GM12872 (cell line): ENCODE data around the gene SLC49A3.

Source experiments
- TF ChIP-seq, protein P1 (sequence below): IDR thresholded peaks from 3 replicates; pipeline ENCODE4 v1.5.1; 2011; ENCODE audit warnings: low read depth, mild to moderate bottlenecking, low read length, moderate library complexity; ENCODE audit not compliant: insufficient read depth

The SLC49A3 gene

DNA sequence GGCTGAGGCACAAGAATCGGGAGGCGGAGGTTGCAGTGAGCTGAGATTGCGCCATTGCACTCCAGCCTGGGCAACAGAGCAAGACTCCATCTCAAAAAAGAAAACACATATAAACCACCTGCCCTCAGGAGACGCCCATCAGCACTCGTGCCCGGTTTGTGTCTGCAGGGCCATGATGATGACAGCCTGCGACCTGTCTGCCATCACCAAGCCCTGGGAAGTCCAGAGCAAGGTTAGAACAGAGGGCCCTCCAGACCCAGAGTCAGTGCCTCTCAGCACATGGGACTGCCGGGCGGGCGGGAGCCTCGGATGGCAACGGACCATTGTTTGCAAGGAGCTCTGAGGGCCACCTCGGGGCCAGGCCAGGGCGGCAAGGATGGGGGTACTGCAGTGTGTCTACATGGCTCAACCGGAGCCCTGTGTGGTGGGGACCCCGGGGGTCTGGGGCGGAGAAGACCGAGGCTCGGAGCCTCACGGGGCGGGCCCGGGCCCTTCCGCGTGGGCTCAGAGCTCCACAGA is 24.2 kb downstream of the SLC49A3 start:
- TF ChIP-seq, protein P1, sequence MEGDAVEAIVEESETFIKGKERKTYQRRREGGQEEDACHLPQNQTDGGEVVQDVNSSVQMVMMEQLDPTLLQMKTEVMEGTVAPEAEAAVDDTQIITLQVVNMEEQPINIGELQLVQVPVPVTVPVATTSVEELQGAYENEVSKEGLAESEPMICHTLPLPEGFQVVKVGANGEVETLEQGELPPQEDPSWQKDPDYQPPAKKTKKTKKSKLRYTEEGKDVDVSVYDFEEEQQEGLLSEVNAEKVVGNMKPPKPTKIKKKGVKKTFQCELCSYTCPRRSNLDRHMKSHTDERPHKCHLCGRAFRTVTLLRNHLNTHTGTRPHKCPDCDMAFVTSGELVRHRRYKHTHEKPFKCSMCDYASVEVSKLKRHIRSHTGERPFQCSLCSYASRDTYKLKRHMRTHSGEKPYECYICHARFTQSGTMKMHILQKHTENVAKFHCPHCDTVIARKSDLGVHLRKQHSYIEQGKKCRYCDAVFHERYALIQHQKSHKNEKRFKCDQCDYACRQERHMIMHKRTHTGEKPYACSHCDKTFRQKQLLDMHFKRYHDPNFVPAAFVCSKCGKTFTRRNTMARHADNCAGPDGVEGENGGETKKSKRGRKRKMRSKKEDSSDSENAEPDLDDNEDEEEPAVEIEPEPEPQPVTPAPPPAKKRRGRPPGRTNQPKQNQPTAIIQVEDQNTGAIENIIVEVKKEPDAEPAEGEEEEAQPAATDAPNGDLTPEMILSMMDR, result no peak

DNA sequence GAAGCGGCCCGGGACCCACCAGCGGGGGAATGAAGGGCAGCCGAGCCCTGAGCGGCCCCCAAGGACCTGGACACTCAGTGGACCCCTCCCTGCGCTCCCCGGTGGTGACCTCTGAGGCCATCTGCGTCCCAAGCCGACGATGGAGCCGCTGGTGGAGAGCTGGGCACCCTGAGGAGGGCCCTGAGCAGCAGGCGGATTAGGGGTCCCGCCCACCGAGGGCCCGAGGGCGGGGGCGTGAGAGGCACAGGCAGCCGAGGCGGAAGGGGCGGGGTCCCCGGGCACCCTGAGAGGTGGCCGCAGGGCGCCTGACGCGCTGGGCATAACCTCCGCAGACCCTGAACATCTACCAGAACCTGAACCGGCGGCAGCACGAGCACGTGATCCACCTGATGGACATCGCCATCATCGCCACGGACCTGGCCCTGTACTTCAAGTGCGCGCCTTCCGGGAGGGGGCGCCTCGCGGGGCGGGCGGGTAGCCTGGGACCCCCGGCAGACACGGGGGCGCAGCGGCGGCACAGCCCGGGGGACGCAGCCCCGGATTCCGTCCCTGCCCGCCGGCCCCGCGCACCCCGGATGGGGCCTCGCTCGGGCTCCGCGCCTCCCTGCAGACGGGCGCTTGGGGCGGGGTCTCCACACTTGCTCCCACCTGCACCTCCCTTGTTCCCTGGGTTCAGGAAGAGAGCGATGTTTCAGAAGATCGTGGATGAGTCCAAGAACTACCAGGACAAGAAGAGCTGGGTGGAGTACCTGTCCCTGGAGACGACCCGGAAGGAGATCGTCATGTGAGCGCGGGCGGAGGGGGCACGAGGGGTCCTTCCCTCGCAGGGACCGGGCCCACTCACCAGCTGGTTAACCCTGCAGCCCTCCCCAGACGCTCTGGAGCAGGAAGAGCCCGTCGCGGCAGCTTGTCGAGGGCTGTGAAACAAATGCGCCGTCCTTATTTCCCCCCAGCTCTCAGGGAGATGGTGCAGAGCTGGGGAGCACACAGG is 25.2 kb downstream of the SLC49A3 start:
- TF ChIP-seq, protein P1, result no peak

DNA sequence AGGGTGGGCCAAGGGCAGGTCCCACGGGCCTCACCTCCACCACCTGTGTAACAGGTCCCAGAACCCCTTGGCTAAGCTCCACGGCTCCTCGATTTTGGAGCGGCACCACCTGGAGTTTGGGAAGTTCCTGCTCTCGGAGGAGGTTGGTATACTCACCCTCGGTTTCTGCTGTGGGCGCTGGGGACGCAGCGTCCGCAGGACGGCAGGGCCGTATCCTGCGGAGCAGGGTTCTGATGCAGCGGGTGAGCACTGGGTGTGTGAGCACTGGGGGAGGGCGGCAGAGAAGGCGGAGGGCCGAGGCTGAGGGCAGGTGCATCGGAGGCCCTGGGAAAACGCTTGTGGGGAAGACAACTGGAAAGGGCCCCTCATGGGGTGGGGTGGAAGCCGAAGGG is 25.9 kb downstream of the SLC49A3 start:
- TF ChIP-seq, protein P1, result no peak

DNA sequence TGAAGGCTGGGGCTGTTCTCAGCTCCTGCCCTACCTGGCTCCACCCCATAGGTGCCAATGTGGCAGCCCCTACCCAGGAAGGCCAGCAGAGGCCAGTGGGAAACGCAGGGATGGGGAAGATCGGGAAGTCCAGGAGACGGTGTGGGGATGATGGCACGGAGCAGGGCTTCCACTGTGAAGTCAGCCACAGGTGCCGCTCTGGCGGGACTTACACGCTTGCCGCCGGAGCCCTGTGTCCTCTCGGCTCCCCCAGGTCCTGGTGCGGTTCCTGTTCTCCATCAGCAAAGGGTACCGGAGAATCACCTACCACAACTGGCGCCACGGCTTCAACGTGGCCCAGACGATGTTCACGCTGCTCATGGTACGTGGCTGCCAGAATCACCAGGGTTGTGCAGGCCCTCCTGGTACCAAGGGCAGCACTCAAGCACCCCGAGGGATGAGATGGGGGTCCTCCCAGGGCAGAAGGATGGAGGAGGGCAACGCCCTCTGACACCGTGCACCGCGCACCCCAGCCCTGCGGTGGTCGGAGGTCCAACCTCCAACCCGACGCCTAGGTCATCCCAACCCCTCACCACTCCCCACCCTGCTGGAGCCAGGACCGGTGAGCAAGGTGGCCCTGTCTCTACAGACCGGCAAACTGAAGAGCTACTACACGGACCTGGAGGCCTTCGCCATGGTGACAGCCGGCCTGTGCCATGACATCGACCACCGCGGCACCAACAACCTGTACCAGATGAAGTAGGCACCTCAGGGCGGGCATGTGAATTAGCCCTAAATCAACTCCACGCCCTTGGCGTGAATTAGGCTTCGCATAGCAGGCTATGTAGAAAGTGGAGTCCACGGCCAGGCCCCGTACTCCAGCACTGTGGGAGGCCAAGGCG is 26.8 kb downstream of the SLC49A3 start:
- TF ChIP-seq, protein P1, result no peak

DNA sequence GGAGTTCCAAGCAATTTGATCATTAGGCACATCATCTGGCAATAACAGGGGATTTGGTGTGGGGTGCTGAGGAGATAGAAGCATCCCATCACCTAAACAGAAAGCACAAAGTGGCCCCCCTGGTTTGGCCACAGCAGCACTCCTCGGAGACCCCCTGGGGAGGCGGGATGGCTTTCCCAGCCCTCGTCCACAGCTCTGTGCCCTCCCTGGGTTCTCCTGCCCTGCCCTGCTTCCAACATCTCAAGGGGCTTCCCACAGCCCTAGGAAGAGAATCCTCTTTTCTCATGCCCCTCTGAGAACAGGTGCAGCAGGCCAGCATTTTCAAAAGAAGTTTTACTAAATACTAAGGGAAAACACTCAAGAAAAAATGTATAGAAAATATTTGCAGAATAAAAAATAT is 27.7 kb downstream of the SLC49A3 start:
- TF ChIP-seq, protein P1, result no peak

DNA sequence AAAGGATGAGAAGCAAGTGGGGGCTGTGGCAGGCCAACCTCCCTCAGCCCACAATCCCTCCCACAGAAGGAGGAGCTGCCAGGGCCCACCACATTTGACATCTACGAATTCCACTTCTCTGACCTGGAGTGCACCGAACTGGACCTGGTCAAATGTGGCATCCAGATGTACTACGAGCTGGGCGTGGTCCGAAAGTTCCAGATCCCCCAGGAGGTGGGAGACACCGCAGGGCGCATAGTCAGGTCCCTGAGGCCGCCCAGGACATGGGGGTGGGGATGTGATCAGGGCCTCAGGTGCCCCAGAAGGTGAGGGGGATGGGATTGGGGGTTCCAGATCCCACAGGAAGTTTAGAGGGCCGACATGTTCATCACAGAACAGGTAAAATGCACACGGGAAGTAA is 28.6 kb downstream of the SLC49A3 start:
- TF ChIP-seq, protein P1, result no peak

DNA sequence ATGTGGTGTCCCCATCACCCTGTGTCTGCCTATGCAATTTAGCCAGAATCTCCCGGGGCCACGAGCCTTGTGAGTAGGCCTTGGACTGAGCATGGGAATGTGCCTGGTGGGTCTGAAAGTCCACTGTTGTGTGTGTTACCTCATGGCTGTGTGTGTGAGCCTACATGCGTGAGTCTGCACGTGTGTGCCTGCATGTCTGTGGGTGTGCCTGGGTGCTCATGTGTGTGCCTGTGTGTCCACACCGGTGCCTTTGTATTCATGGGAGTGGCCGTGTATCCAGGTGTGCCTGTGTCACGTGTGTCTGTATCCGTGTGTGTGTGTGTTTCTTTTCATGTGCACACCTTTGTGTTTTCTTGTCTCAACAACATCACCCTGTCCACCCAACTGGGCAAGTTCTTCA is 29.1 kb downstream of the SLC49A3 start:
- TF ChIP-seq, protein P1, result no peak
